GM18517 (cell line): ENCODE results near the gene HACD2.

Experiments used
- ATAC-seq: cut with Tn5 transposase; IDR thresholded peaks from one replicate; pipeline ENCODE4 v1.9.1; 2021; ENCODE audit warnings: mild to moderate bottlenecking, moderate library complexity; ENCODE audit not compliant: unreplicated experiment

The HACD2 gene

DNA sequence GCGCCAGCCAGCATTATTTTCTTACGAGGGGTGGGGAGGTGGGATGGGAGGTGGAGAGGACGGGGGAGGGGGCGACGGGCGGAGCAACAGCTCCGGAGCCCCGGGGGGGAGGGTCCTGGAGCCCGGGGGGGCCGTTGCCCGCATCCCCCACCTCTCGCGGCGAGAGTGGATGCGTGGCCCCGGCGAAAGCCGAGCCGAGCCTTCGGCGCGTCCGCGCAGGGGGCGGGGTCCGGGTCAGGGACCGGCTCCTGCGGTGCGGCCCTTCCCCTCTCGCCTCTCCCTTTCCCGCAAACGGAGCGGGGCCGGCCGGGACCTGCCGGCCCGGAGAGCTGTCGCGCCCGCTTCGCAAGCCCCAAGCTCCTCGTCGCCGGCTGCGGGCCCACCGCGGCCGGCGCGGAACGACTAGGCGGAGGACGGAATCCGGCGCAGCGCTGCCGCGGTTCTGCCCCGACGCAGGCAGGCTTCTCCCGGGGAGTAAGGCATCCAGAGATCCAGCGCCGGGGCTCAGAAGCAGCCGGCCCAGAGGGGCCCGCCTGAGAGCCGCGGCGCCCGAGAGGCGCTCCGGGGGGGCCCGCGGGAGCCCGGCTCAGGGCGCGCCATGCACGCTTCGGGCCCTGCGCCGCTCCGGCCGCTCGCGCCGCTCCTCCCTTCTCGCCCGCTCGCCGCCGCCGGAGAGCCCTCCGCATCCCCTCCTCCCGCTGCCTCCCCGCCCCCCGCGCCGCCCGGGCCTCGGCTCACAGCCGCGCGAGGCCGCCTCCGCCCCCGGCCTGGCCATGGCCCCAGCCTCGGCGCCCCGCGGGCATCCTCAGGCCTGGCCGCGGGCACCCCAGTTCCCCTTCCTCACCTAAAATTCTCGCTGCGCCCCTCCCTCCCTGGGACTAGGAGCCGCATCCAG lies 135.5 kb downstream of the HACD2 start:
- ATAC-seq: no peak

DNA sequence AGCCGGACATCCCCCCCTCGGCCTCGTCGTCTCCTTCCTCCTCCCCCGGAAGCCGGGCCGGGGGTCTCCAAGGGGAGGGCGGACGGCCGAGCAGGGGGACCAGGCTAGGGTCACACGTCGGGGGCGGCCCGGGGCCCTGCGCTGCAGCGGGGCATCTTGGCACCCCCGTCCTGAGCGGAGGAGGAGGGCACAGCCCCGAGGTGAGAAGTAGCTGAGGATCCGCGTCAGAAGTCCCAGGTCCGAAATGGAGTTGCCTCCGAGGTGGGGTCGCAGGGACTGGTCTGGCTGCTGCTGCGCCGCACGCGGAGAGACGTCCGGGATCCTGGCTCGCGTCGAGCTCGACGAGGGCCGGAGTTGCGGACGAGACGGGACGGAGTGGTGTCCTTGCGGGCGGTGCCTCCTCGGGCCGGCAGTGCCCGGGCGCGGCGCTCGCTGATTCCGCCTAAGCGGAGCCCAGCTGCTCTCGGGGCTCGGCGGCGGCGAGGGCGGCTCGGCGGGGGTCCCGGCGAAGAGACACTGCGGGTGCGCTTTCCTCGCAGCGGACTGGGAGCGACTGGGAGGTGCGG lies 136.2 kb downstream of the HACD2 start, which contains the start of gene ADCY5:
Gene ADCY5 (minus strand): TSS at position 555 of the 566 bp plus-strand sequence. CDS start 545 bp downstream, at position 10.
- no peak for ATAC-seq

DNA sequence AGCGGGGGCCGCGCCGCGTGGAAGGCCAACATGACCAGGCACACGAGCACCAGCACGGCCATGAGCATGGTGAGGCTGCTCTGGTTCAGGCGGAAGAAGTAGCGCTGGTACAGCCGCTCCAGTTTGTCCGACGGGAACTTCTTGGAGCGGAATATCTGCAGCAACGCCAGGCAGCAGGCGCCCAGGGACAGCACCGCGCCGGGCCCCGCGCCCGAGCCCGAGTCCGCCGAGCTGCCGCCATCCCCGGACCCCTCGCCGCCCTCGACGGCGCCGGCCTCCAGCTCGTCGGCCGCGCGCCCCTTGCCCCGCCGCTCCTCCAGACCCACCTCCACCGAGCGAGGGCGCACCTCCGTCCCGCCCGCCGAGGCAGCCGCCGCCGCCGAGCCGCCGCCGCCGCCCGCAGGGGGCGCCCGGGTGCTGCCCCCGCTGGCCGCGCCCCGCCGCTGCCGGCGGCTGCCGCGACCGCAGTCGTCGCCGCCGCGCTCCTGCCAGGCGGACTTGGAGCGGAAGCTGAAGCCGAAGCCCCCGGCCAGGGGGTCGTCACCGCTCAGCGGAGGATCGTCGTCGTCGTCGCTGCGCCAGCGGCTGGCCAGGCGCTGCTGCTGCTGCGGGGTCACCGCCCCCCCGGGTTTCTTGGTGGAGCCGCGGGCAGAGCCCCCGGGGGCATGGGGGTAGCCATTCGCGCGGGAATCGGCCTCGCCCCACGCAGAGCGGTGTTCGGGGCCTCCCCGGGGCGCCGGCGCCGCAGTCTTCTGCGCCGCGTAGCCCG lies 136.9 kb downstream of the HACD2 start:
- no peak for ATAC-seq

DNA sequence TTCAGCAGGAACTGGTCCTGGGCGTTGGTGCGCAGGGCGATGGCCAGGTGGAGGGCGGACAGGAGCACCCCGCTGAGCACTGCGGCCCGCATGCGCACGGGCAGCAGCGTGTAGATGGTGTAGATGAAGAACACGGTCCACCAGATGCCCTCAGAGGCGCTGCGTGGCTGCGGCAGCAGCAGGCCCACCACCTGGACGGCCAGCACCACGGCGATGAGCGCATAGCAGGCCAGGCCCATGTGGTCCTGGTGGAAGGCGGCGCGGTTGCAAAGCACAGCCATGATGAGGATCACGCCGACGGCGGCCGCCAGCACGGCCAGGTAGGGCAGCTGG lies 137.5 kb downstream of the HACD2 start:
- no peak for ATAC-seq

DNA sequence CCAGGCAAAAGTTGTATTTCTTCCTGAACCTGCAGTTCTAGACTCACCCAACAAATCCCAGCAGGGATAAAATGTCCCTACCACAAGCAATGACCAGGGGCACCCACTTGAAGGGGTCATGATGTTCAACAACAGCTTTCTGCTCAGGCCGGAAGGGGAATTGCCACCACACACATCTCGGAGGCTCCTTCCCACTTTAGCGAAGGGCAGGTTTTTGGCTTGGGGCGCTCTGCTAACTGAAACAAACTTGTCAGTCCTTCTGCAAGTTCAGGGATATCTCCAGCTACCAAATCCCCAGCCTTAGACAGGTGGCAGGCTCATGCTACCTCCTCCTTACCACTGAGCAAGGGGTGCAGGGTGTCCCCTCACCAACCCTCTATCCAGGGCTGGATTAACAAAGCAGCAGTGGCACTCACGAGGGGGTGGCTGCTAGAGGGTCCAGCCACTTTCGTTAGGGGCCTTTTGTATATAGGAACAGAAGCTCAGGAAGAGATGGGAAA lies 138.2 kb downstream of the HACD2 start:
- ATAC-seq: no peak

DNA sequence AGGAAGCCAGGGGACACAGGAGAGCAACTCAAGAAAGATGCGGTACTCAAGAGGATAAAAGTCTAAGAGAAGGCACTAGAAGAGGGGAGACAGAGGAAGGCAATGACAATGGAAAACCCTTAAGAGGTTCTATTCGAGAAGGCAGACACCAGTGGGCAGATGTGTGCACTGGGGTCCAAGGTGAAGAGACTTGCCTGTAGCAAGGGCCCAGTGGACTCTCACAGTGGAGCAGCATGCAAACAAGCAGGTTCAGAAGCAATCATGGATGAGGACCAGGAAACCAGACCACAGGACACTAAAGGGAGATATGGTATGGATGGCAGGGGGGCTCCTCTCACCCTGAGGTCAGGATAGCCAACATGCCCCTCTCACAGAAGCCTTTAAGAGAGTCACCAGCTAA lies 138.6 kb downstream of the HACD2 start:
- ATAC-seq: no peak

DNA sequence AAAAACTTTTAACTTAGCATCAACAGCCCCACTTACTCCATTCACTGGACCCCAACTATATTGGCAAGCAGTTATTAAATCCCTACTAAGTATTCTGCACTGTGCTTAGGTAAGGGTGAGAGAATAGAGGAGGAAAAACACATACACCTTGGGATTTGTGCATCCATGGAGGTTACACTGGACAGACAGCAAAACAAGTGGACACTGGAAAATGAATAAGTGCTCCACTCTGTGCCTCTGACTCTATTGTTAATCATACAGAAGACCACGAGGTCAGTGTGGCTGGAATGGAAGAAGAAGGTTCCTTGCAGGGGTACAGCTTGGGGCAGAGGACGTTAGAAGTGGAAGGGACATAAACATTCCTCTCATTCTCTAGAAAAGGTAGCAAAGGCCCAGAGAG lies 139.2 kb downstream of the HACD2 start:
- no peak for ATAC-seq

DNA sequence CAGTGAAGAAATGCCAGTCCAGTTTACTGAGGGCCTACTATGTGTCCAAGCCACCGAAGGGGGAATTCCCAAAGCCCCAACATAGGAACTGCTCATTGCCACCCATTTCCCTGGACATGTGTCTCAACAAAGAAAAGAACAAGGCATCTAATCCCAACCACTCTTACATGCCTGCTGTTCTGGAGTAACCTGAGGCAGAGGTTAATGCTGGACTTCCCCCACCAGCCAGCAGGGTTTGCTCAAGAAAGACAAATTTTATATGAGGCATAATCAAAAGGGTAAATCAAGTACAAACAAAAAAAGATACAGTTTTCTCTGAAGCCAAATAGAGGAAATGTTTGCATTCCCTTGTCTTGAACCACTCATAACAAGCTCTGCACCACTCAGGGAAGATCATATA lies 140.1 kb downstream of the HACD2 start:
- ATAC-seq: no peak

DNA sequence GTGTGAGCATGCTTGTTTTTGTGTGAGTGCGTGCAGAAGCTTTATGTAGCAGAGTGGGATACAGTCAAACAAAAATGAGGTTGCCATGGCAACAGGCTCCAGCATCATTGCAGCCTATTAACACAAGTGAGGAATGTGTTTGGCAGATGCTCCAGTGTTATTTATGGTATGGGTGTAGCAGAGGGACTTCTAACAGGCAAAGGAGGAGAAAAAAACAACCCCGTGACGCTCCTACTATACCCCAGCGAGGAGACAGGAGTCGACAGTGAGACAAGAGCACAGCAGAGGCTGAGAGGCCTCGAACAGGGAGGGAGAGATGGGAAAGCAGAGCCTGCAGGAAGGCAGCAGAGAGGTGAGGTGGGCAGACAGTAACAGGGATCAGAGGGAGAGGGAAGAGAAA lies 140.8 kb downstream of the HACD2 start:
- no peak for ATAC-seq

DNA sequence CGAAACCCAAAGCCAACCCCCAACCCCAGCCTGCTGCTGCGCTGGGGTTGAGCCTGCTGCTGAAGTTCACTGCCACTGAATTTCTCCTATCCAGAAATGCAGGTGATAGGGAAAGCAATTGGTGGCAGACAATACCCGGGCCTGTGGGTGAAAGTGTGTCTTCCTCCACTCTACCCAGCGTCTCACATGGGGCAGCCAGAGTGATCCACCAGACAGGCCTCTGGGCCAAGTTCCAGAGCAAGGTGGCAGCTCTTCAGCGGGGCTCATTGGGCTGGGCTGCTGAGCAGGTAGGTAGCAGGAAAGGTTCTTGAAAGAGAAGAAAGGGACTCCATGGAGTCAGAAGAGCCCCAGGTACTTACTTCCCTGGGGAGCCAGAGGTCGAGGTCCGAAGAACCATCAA lies 141.9 kb downstream of the HACD2 start:
- no peak for ATAC-seq

DNA sequence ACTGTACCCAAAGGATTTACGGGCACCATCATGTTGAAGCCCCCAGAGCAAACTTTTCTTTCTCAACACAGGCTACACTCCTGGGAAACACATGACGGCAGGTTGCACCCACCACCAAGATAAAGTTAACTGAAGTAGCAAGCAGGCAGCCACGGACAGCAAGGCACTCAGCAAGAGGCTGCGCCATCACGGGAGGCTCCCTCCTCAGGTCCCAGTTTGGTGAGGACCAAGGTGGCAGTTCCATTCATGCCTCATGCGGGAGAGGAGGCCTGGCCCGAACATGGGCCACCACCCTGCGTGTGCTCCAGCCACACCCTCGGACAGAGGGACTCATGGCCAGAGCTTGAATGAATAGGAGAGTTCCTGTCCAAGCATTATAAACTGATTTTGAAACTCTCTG lies 142.7 kb downstream of the HACD2 start:
- no peak for ATAC-seq
